Prostate gland (tissue), 2 donors: ENCODE data around the gene SH3PXD2A. TPM values are rescaled to one million over a fixed set of nuclear protein-coding genes. Genes with fewer than 3 reads are reported as not detected.

Experiments used
- DNase-seq: peaks from one replicate; pipeline ENCODE4 v3.0.0-alpha.2; 2019; ENCODE audit warnings: low spot score
- H3K27ac ChIP-seq, 2 donors: fragments of 200-600 bp; sonication (generic); 2 replicates each; pipeline ENCODE4 v1.5.1; 2017 to 2019
- H3K27me3 ChIP-seq: fragments of 200-600 bp; sonication (generic); replicated peaks from 2 replicates; pipeline ENCODE4 v1.5.1; 2019; ENCODE audit not compliant: insufficient read depth
- H3K36me3 ChIP-seq, 2 donors: fragments of 200-600 bp; sonication (generic); 1 replicate in 1 of 2; 2 replicates in 1 of 2; pipeline versions ENCODE4 v1.5.1 to v1.8.1; 2017 to 2019
- H3K4me1 ChIP-seq: fragments of 200-600 bp; sonication (generic); replicated peaks from 2 replicates; pipeline ENCODE4 v1.5.1; 2019
- H3K4me3 ChIP-seq, 2 donors: fragments of 200-600 bp; sonication (generic); 2 replicates each; pipeline ENCODE4 v1.5.1; 2017 to 2019
- H3K9me3 ChIP-seq: fragments of 200-600 bp; sonication (generic); 2 replicates; pipeline ENCODE4 v1.5.1; 2017
- POLR2A ChIP-seq: fragments of 450-650 bp; IDR thresholded peaks from one replicate; pipeline ENCODE4 v1.6.1; 2016; ENCODE audit warnings: antibody characterized with exemption, mild to moderate bottlenecking
- POLR2AphosphoS5 ChIP-seq: sonication (generic); formaldehyde crosslinking; IDR thresholded peaks from one replicate; pipeline ENCODE4 v1.6.1; 2017; ENCODE audit warnings: antibody characterized with exemption
- WGBS: methylation state at CpG from one replicate; pipeline ENCODE4 v1.1.5; 2018; 5-methylcytosine and 5-hydroxymethylcytosine counted together
- intact Hi-C: fragments of 100-400 bp; cut with DNase I; formaldehyde crosslinking; loops from one replicate; pipeline ENCODE4 v1.14.2; 2022
- total RNA-seq, 2 donors: library from RNA; depleted of rRNA; stranded (reverse); fragments of >200 nt; gene quantifications; one replicate each; pipeline ENCODE4 v1.1.0, GENCODE V29; 2016
- TF ChIP-seq, protein P1 (sequence below), 4 experiments: fragments of 200-600 bp in 2 of 4; fragments of 450-650 bp in 2 of 4; sonication (generic) in 2 of 4; IDR thresholded peaks; 1 replicate in 3 of 4; 2 replicates in 1 of 4; pipeline ENCODE4 v1.5.1; 2016 to 2019; ENCODE audit warnings: antibody characterized with exemption in 4 of 4, mild to moderate bottlenecking in 2 of 4, moderate library complexity in 2 of 4

SH3PXD2A gene
- total RNA-seq, 2 donors from 2014 or later = 14.2 to 26.4 TPM

GRCh38 chr10:103843854-103844570 lies 11.4 kb downstream of the SH3PXD2A start:
- Histone ChIP-seq H3K27ac (peak overlapping the region; percentile 45 to 54), H3K4me3 (no peak overlapping the region), H3K36me3 (no peaks in the 10 kb centered on the region), H3K4me1 (peaks cover 2% of the 10 kb centered on the region), H3K27me3 (no peaks in the 10 kb centered on the region), H3K9me3 (no peaks in the 10 kb centered on the region)
- TF ChIP-seq POLR2AphosphoS5 (peak; percentile 46), POLR2A (peak; percentile 19)
- TF ChIP-seq, protein P1, sequence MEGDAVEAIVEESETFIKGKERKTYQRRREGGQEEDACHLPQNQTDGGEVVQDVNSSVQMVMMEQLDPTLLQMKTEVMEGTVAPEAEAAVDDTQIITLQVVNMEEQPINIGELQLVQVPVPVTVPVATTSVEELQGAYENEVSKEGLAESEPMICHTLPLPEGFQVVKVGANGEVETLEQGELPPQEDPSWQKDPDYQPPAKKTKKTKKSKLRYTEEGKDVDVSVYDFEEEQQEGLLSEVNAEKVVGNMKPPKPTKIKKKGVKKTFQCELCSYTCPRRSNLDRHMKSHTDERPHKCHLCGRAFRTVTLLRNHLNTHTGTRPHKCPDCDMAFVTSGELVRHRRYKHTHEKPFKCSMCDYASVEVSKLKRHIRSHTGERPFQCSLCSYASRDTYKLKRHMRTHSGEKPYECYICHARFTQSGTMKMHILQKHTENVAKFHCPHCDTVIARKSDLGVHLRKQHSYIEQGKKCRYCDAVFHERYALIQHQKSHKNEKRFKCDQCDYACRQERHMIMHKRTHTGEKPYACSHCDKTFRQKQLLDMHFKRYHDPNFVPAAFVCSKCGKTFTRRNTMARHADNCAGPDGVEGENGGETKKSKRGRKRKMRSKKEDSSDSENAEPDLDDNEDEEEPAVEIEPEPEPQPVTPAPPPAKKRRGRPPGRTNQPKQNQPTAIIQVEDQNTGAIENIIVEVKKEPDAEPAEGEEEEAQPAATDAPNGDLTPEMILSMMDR (IDR thresholded peaks at IDR 0.05) = no peak
- intact Hi-C loops = no loop called here
- DNase-seq = peak; percentile 50
- 35% methylated on average over 6 of the region's 6 CpGs for WGBS

DNA sequence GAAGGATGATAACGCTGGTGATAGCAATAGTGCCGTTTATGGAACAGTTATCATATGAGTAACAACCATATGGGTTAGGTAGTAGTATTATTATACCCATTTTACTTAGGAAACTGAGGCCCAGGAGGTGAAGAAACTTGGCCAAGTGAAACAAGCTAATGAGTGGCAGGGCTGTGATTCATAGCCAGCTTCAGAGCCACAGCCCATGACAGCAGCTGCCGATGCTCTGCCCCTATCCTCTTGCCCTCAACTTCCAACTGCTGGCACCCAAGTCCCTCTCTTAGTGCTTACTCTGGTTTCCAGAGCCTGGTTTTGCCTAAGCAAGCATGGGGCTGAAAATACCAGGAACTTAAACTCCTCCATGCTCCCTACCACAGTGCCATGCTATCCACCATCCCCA lies 12.3 kb downstream of the SH3PXD2A start:
- H3K27me3 ChIP-seq = no peaks in the 10 kb centered on the region
- peaks cover 2% of the 10 kb centered on the region for H3K4me1 ChIP-seq
- H3K36me3 ChIP-seq = no peaks in the 10 kb centered on the region
- no peak overlapping the region for H3K4me3 ChIP-seq
- 79% methylated on average over 3 of the region's 3 CpGs for WGBS
- H3K27ac ChIP-seq = no peak overlapping the region
- H3K9me3 ChIP-seq = no peaks in the 10 kb centered on the region
- intact Hi-C loops = no loop called here
- no peak for TF ChIP-seq POLR2A
- TF ChIP-seq, protein P1 (IDR thresholded peaks at IDR 0.05) = no peak
- no peak for TF ChIP-seq POLR2AphosphoS5
- no peak for DNase-seq

GRCh38 chr10:103842605-103843004 lies 12.8 kb downstream of the SH3PXD2A start:
- H3K4me1 ChIP-seq = peaks cover 2% of the 10 kb centered on the region
- H3K4me3 ChIP-seq = no peak overlapping the region
- TF ChIP-seq, protein P1 (IDR thresholded peaks at IDR 0.05) = no peak
- peak; percentile 35 for TF ChIP-seq POLR2AphosphoS5
- TF ChIP-seq POLR2A = no peak
- intact Hi-C loops = no loop called here
- H3K9me3 ChIP-seq = no peaks in the 10 kb centered on the region
- 50% methylated on average over 7 of the region's 7 CpGs for WGBS
- no peak for DNase-seq
- no peak overlapping the region for H3K27ac ChIP-seq
- no peaks in the 10 kb centered on the region for H3K27me3 ChIP-seq
- H3K36me3 ChIP-seq = no peaks in the 10 kb centered on the region

- Histone ChIP-seq H3K27ac (no peak overlapping the region), H3K4me1 (peaks cover 2% of the 10 kb centered on the region), H3K27me3 (no peaks in the 10 kb centered on the region), H3K36me3 (no peaks in the 10 kb centered on the region), H3K9me3 (no peaks in the 10 kb centered on the region), H3K4me3 (no peak overlapping the region)
- 93% methylated on average over 7 of the region's 7 CpGs for WGBS
- intact Hi-C loops = no loop called here
- DNase-seq = no peak
- TF ChIP-seq, protein P1 (IDR thresholded peaks at IDR 0.05) = no peak
- TF ChIP-seq POLR2A = no peak
- no peak for TF ChIP-seq POLR2AphosphoS5
These were observed 13.9 kb downstream of the SH3PXD2A start for GRCh38 chr10:103841519-103841918.

DNA sequence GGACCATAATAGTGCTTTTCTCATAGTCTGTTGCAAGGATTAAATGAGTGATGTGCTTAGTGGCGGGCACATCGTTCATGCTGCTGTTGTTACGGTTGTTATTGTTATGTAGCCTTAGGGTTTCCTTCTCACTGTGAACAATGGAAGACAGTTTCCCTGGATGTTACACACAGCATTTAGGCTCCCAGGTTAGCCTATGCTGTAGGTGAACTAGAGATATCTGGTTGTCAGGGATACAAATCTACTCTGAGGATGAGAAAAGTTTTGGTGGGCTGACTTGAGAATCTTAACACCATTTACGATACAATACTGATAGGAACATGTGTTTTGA lies 14.7 kb downstream of the SH3PXD2A start:
- Histone ChIP-seq H3K27me3 (no peaks in the 10 kb centered on the region), H3K27ac (no peak overlapping the region), H3K9me3 (no peaks in the 10 kb centered on the region), H3K4me3 (no peak overlapping the region), H3K36me3 (no peaks in the 10 kb centered on the region), H3K4me1 (peaks cover 2% of the 10 kb centered on the region)
- 66% methylated on average over 4 of the region's 4 CpGs for WGBS
- no peak for TF ChIP-seq POLR2A
- no peak for TF ChIP-seq POLR2AphosphoS5
- TF ChIP-seq, protein P1 (IDR thresholded peaks at IDR 0.05) = no peak
- intact Hi-C loops = no loop called here
- no peak for DNase-seq
